WTC11 (cell line): ENCODE data around the gene C19orf85.

Experiments used
- AFF4 ChIP-seq: sonication (generic); formaldehyde crosslinking; IDR thresholded peaks from 2 replicates; pipeline ENCODE4 v1.8.1; 2023; ENCODE audit warnings: mild to moderate bottlenecking, missing genetic modification reagents, borderline replicate concordance
- ATF3 ChIP-seq: sonication (generic); formaldehyde crosslinking; conservative IDR thresholded peaks from 2 replicates; pipeline ENCODE4 v1.8.1; 2022; ENCODE audit warnings: mild to moderate bottlenecking, missing genetic modification reagents
- CREB1 ChIP-seq: sonication (generic); formaldehyde crosslinking; IDR thresholded peaks from 2 replicates; pipeline ENCODE4 v1.8.0; 2023; ENCODE audit warnings: mild to moderate bottlenecking, missing genetic modification reagents
- CTCF ChIP-seq: fragments of 200-600 bp; IDR thresholded peaks from 2 replicates; pipeline ENCODE4 v1.8.0; 2022; ENCODE audit warnings: antibody characterized with exemption
- FOXP4 ChIP-seq: sonication (generic); formaldehyde crosslinking; IDR thresholded peaks from 2 replicates; pipeline ENCODE4 v1.8.0; 2022; ENCODE audit warnings: mild to moderate bottlenecking, missing genetic modification reagents
- IRF2 ChIP-seq: sonication (generic); formaldehyde crosslinking; IDR thresholded peaks from 2 replicates; pipeline ENCODE4 v1.8.0; 2022; ENCODE audit warnings: low read depth, missing genetic modification reagents, borderline replicate concordance
- MAX ChIP-seq: sonication (generic); formaldehyde crosslinking; IDR thresholded peaks from 2 replicates; pipeline ENCODE4 v1.8.0; 2022; ENCODE audit warnings: mild to moderate bottlenecking, missing genetic modification reagents
- SP1 ChIP-seq: sonication (generic); formaldehyde crosslinking; conservative IDR thresholded peaks from 2 replicates; pipeline ENCODE4 v1.8.1; 2022; ENCODE audit warnings: missing genetic modification reagents
- TCF7 ChIP-seq: sonication (generic); formaldehyde crosslinking; IDR thresholded peaks from 2 replicates; pipeline ENCODE4 v1.8.0; 2022; ENCODE audit warnings: mild to moderate bottlenecking, low read depth, missing genetic modification reagents, moderate library complexity
- TP53 ChIP-seq: sonication (generic); formaldehyde crosslinking; IDR thresholded peaks from 2 replicates; pipeline ENCODE4 v1.8.1; 2023; ENCODE audit warnings: mild to moderate bottlenecking, missing genetic modification reagents
- ZMAT4 ChIP-seq: fragments of 250-450 bp; sonication (Bioruptor Pico); IDR thresholded peaks from 2 replicates; pipeline ENCODE4 v1.9.0; 2021; ENCODE audit warnings: mild to moderate bottlenecking
- ZNF138 ChIP-seq: sonication (generic); formaldehyde crosslinking; conservative IDR thresholded peaks from 2 replicates; pipeline ENCODE4 v1.8.1; 2022; ENCODE audit warnings: mild to moderate bottlenecking, moderate library complexity, missing genetic modification reagents

GRCh38 chr19:55460670-55461258 is 3.8 kb downstream of the C19orf85 start:
- no peak for TF ChIP-seq CREB1
- TF ChIP-seq SP1 (CRISPR knock-in tag): no peak
- no peak for TF ChIP-seq TCF7 (CRISPR knock-in tag)
- no peak for TF ChIP-seq CTCF
- no peak for TF ChIP-seq AFF4
- no peak for TF ChIP-seq ATF3 (CRISPR knock-in tag)
- no peak for TF ChIP-seq ZMAT4 (CRISPR knock-in tag)
- TF ChIP-seq MAX (CRISPR knock-in tag): no peak; the same call in 1 of the 2 replicates
- TF ChIP-seq ZNF138 (CRISPR knock-in tag): no peak
- TF ChIP-seq TP53 (CRISPR knock-in tag): no peak
- TF ChIP-seq IRF2 (CRISPR knock-in tag): no peak
- no peak for TF ChIP-seq FOXP4 (CRISPR knock-in tag)
